Keratinocyte (primary cell): ENCODE data around the gene SSR1. TPM values are rescaled to one million over a fixed set of nuclear protein-coding genes. Genes with fewer than 3 reads are reported as not detected.
"Not testable (repeated sequence)": the region's sequence is repeated elsewhere in the genome, so short reads cannot be mapped to it uniquely, and the experiment has no call there.

Experiments used
- DNase-seq: peaks from one replicate; pipeline ENCODE4 v3.0.0-alpha.2; 2011; ENCODE audit warnings: low read depth, missing footprints, low spot score
- FAIRE-seq: peaks from 2 replicates; lab custom pipeline; 2011; peaks lifted over from hg19 to GRCh38; lab: Jason Lieb, UNC
- H2AFZ ChIP-seq: 2 replicates; pipeline ENCODE4 v1.6.0; 2012; ENCODE audit warnings: low read length, control low read depth, inconsistent platforms; ENCODE audit not compliant: control insufficient read depth
- H3K27ac ChIP-seq: 2 replicates; pipeline ENCODE4 v1.5.1; 2011; ENCODE audit warnings: low read length; ENCODE audit not compliant: control insufficient read depth, insufficient read depth
- H3K27me3 ChIP-seq: 3 replicates; pipeline ENCODE4 v1.6.0; 2011; ENCODE audit warnings: low read length; ENCODE audit not compliant: control insufficient read depth, insufficient read depth; ENCODE audit errors: extremely low read depth
- H3K36me3 ChIP-seq, 2 experiments: 2 replicates in 1 of 2; 3 replicates in 1 of 2; pipeline ENCODE4 v1.5.1; 2011; ENCODE audit warnings: low read length in 2 of 2, mild to moderate bottlenecking in 1 of 2; ENCODE audit not compliant: control insufficient read depth in 2 of 2, insufficient read depth in 2 of 2; ENCODE audit errors: extremely low read depth in 1 of 2
- H3K4me1 ChIP-seq: 3 replicates; pipeline ENCODE4 v1.5.1; 2011; ENCODE audit warnings: low read length; ENCODE audit not compliant: control insufficient read depth, insufficient read depth; ENCODE audit errors: extremely low read depth
- H3K4me2 ChIP-seq: 3 replicates; pipeline ENCODE4 v1.6.0; 2011; ENCODE audit warnings: low read depth, low read length; ENCODE audit not compliant: control insufficient read depth, insufficient read depth; ENCODE audit errors: extremely low read depth
- H3K4me3 ChIP-seq, 3 experiments: fragments of 200-600 bp in 1 of 3; sonication (generic) in 1 of 3; 2 replicates in 2 of 3; 3 replicates in 1 of 3; pipeline ENCODE4 v1.5.1; 2011 to 2016; ENCODE audit warnings: low read length in 3 of 3, mild to moderate bottlenecking in 3 of 3, control low read depth in 2 of 3, inconsistent platforms in 1 of 3, low read depth in 1 of 3, mixed read lengths in 1 of 3, mixed run types in 1 of 3, moderate library complexity in 1 of 3; ENCODE audit not compliant: control insufficient read depth in 2 of 3, insufficient read depth in 2 of 3; ENCODE audit errors: extremely low read depth in 1 of 3
- H3K79me2 ChIP-seq: 2 replicates; pipeline ENCODE4 v1.6.0; 2012; ENCODE audit warnings: low read length; ENCODE audit not compliant: control insufficient read depth, insufficient read depth
- H3K9ac ChIP-seq: 3 replicates; pipeline ENCODE4 v1.6.0; 2011; ENCODE audit warnings: low read length; ENCODE audit not compliant: control insufficient read depth, insufficient read depth; ENCODE audit errors: extremely low read depth
- H3K9me1 ChIP-seq: 3 replicates; pipeline ENCODE4 v1.6.0; 2011; ENCODE audit warnings: low read length; ENCODE audit not compliant: control insufficient read depth, insufficient read depth; ENCODE audit errors: extremely low read depth
- H3K9me3 ChIP-seq: 2 replicates; pipeline ENCODE4 v1.5.1; 2012; ENCODE audit warnings: low read depth, low read length; ENCODE audit not compliant: control insufficient read depth
- H4K20me1 ChIP-seq: 3 replicates; pipeline ENCODE4 v1.6.0; 2011; ENCODE audit warnings: low read length; ENCODE audit not compliant: control insufficient read depth, insufficient read depth; ENCODE audit errors: extremely low read depth
- CTCF ChIP-seq, 3 experiments: IDR thresholded peaks in 1 of 3; conservative IDR thresholded peaks in 1 of 3; optimal IDR thresholded peaks in 1 of 3; 2 replicates in 2 of 3; 3 replicates in 1 of 3; pipeline versions ENCODE3 to v1.5.1; 2011; ENCODE audit warnings: low read length in 3 of 3, mild to moderate bottlenecking in 3 of 3, moderate library complexity in 2 of 3, control low read depth in 1 of 3, inconsistent platforms in 1 of 3; ENCODE audit not compliant: insufficient read depth in 2 of 3; ENCODE audit errors: extremely low read depth in 1 of 3
- EZH2 ChIP-seq: IDR thresholded peaks from one replicate; pipeline ENCODE4 v1.6.1; 2012; ENCODE audit warnings: inconsistent platforms, mild to moderate bottlenecking, low read length, moderate library complexity
- dilution Hi-C: fragments of 300-500 bp; cut with MboI; formaldehyde crosslinking; loops from one replicate; pipeline ENCODE4 v1.7.0; 2020; ENCODE audit warnings: low sequenced_read_pairs; ENCODE audit not compliant: extremely low pct_ligation_motif_present
- polyA plus RNA-seq, 5 experiments: library from polyadenylated mRNA; depleted of rRNA in 3 of 5; stranded (reverse) in 3 of 5; stranded (forward) in 1 of 5; unstranded in 1 of 5; fragments of >200 nt; gene quantifications; 1 replicate in 1 of 5; 2 replicates in 3 of 5; 3 replicates in 1 of 5; pipeline versions ENCODE4 v1.2.1 to v1.2.3, GENCODE V29; 2011 to 2012; ENCODE audit warnings: missing spikeins in 2 of 5, low read depth in 1 of 5, low replicate concordance in 1 of 5

SSR1 gene
- polyA plus RNA-seq, 1 donor (not counting 4 experiments of a cell fraction or from before 2014, with no cell fraction given), result 188 TPM

- H4K20me1 ChIP-seq, result no peaks in the 10 kb centered on the region
- H3K27me3 ChIP-seq, result no peaks in the 10 kb centered on the region
- no peaks in the 10 kb centered on the region for H3K9me1 ChIP-seq
- FAIRE-seq (no peak), DNase-seq (no peak)
- no peak for TF ChIP-seq EZH2
- no peak for TF ChIP-seq CTCF (optimal IDR thresholded peaks at IDR 0.05 in 1 of 3, IDR thresholded peaks at IDR 0.05 in 1 of 3, conservative IDR thresholded peaks at IDR 0.05 in 1 of 3; ENCODE audit: extremely low read depth in 1 of 3, insufficient read depth in 2 of 3, low read length in 3 of 3)
- dilution Hi-C loops, result no loop called here
- no peak overlapping the region for H3K9ac ChIP-seq
- peaks cover 11% of the 10 kb centered on the region for H3K4me1 ChIP-seq
- peaks cover 0 to 3% of the 10 kb centered on the region in 2 experiments for H3K36me3 ChIP-seq
- H3K9me3 ChIP-seq, result no peaks in the 10 kb centered on the region
- H3K4me2 ChIP-seq, result no peak overlapping the region
- no peak overlapping the region for H3K4me3 ChIP-seq
- H2AFZ ChIP-seq, result no peak overlapping the region
- H3K27ac ChIP-seq, result no peak overlapping the region
- peaks cover 21% of the 10 kb centered on the region for H3K79me2 ChIP-seq
Observed at GRCh38 chr6:7315948-7316365, 3.0 kb upstream of the SSR1 start.

- H3K36me3 ChIP-seq, H3K4me3 ChIP-seq, H3K9me1 ChIP-seq, DNase-seq, H3K9me3 ChIP-seq, H3K27ac ChIP-seq, H3K27me3 ChIP-seq, H4K20me1 ChIP-seq, H2AFZ ChIP-seq, dilution Hi-C loops, H3K4me2 ChIP-seq, FAIRE-seq, H3K9ac ChIP-seq: not testable (repeated sequence)
- Histone ChIP-seq H3K4me1 (peaks cover 15% of the 10 kb centered on the region), H3K79me2 (peaks cover 27% of the 10 kb centered on the region)
Observed at GRCh38 chr6:7315087-7315947, 2.3 kb upstream of the SSR1 start.
